Glutamatergic neuron (in vitro differentiated cells): ENCODE data around the gene DHX32. TPM values are rescaled to one million over a fixed set of nuclear protein-coding genes. Genes with fewer than 3 reads are reported as not detected.
"Not testable (repeated sequence)": the region's sequence is repeated elsewhere in the genome, so short reads cannot be mapped to it uniquely, and the experiment has no call there.

Experiments used
- DNase-seq: peaks from one replicate; pipeline ENCODE4 v3.0.0; 2022
- H3K27ac Mint-ChIP-seq: one replicate; pipeline ENCODE4 v1.8.0; 2020; ENCODE audit warnings: mild to moderate bottlenecking, mixed read lengths, inconsistent platforms; ENCODE audit not compliant: unreplicated experiment
- H3K27me3 Mint-ChIP-seq: one replicate; pipeline ENCODE4 v1.8.0; 2020; ENCODE audit warnings: mild to moderate bottlenecking, moderate library complexity, mixed read lengths, inconsistent platforms; ENCODE audit not compliant: unreplicated experiment
- H3K36me3 Mint-ChIP-seq: one replicate; pipeline ENCODE4 v1.8.0; 2020; ENCODE audit warnings: mild to moderate bottlenecking, mixed read lengths, inconsistent platforms; ENCODE audit not compliant: unreplicated experiment
- H3K4me1 Mint-ChIP-seq: one replicate; pipeline ENCODE4 v1.8.0; 2020; ENCODE audit warnings: mild to moderate bottlenecking, low read depth, mixed read lengths, inconsistent platforms; ENCODE audit not compliant: unreplicated experiment
- H3K4me3 Mint-ChIP-seq: one replicate; pipeline ENCODE4 v1.8.0; 2020; ENCODE audit warnings: mild to moderate bottlenecking, mixed read lengths, inconsistent platforms; ENCODE audit not compliant: unreplicated experiment
- H3K9me3 Mint-ChIP-seq: one replicate; pipeline ENCODE4 v1.8.0; 2020; ENCODE audit warnings: mild to moderate bottlenecking, moderate library complexity, mixed read lengths, inconsistent platforms; ENCODE audit not compliant: unreplicated experiment
- CTCF ChIP-seq: fragments of 200-600 bp; sonication (generic); IDR thresholded peaks from one replicate; pipeline ENCODE4 v1.5.0; 2021; ENCODE audit not compliant: partially characterized antibody, unreplicated experiment
- total RNA-seq: library from RNA; stranded (reverse); fragmentation: NEBNext Ultra II Directional; extraction: Animal tissue kit (Norgen Biotek cat#: 25700); gene quantifications from one replicate; pipeline ENCODE4 v1.2.1, GENCODE V29; 2021; ENCODE audit not compliant: unreplicated experiment

DHX32 gene
- total RNA-seq, 1 donor from 2014 or later = 11.3 TPM

GRCh38 chr10:125894176-125894575, 13.1 kb upstream of the DHX32 start:
- H3K4me3 Mint-ChIP-seq, H3K4me1 Mint-ChIP-seq, DNase-seq, H3K9me3 Mint-ChIP-seq, H3K36me3 Mint-ChIP-seq, H3K27ac Mint-ChIP-seq, H3K27me3 Mint-ChIP-seq: not testable (repeated sequence)

GRCh38 chr10:125892402-125892801, 11.3 kb upstream of the DHX32 start:
- not testable (repeated sequence) for H3K9me3 Mint-ChIP-seq, H3K4me3 Mint-ChIP-seq, H3K4me1 Mint-ChIP-seq, H3K27ac Mint-ChIP-seq, H3K27me3 Mint-ChIP-seq, H3K36me3 Mint-ChIP-seq, DNase-seq

DNA sequence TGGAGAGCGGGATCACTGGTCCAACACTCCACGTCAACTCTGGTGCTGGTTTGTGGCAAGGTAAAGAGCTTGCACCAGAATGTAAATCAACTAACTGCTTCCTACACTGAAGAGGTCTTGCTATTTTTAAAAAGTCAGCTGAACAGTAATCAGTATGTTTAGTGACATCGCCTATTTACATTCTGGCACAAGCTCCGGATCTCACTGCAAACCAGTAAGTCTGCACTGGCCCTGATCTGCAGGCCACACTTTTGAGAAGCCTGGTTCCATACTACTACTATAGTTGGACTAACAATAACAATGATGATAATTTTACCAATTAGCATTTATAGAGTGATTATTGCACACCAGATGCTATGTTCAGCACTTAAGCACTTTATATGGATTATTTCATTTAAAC, 8.3 kb upstream of the DHX32 start:
- not testable (repeated sequence) for H3K36me3 Mint-ChIP-seq, H3K4me3 Mint-ChIP-seq, DNase-seq, H3K9me3 Mint-ChIP-seq, H3K27ac Mint-ChIP-seq, H3K27me3 Mint-ChIP-seq, H3K4me1 Mint-ChIP-seq

GRCh38 chr10:125886914-125887512, 5.9 kb upstream of the DHX32 start:
- DNase-seq = no peak
- H3K9me3 Mint-ChIP-seq = no peaks in the 10 kb centered on the region
- H3K27me3 Mint-ChIP-seq = no peaks in the 10 kb centered on the region
- H3K36me3 Mint-ChIP-seq = no peaks in the 10 kb centered on the region
- H3K4me3 Mint-ChIP-seq = no peak overlapping the region
- H3K4me1 Mint-ChIP-seq = no peaks in the 10 kb centered on the region
- no peak for TF ChIP-seq CTCF
- no peak overlapping the region for H3K27ac Mint-ChIP-seq

DNA sequence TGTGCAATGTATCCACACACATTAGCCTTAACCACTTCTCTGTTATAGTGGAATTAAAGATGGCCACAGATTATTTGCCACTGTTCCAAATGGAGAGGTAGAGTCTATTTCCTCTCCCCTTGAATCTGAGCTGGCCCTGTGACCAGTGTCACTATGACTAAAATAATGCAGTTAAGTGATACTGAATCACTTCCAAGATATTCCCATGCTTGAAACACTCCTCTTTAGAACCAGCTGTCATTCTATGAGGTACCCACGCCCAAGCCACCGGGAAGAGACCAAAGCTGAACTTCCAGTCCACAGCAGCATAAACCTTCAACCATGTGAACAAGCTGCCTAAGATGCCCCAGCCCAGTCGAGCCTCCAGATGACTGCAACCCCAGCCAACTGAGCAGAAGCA, 2.1 kb upstream of the DHX32 start:
- no peak for TF ChIP-seq CTCF
- no peaks in the 10 kb centered on the region for H3K4me1 Mint-ChIP-seq
- no peaks in the 10 kb centered on the region for H3K36me3 Mint-ChIP-seq
- H3K9me3 Mint-ChIP-seq = no peaks in the 10 kb centered on the region
- H3K27me3 Mint-ChIP-seq = peaks cover 2% of the 10 kb centered on the region
- H3K27ac Mint-ChIP-seq = no peak overlapping the region
- no peak for DNase-seq
- H3K4me3 Mint-ChIP-seq = no peak overlapping the region

GRCh38 chr10:125882596-125882995, 1.5 kb upstream of the DHX32 start:
- no peaks in the 10 kb centered on the region for H3K9me3 Mint-ChIP-seq
- no peak for TF ChIP-seq CTCF
- no peaks in the 10 kb centered on the region for H3K4me1 Mint-ChIP-seq
- no peak overlapping the region for H3K27ac Mint-ChIP-seq
- peaks cover 2% of the 10 kb centered on the region for H3K27me3 Mint-ChIP-seq
- no peak overlapping the region for H3K4me3 Mint-ChIP-seq
- no peaks in the 10 kb centered on the region for H3K36me3 Mint-ChIP-seq
- DNase-seq = no peak
